Hematopoietic multipotent progenitor cell treated with erythropoietin and hydrocortisone succinate and interleukin-3 and kit ligand, for 4 days (in vitro differentiated cells): ENCODE data around the gene CAPN3.

Experiments
- DNase-seq: peaks from one replicate; pipeline ENCODE4 v3.0.0-alpha.2; 2015

Gene CAPN3

GRCh38 chr15:42457445-42458442 lies 98.4 kb downstream of the CAPN3 start:
- no peak for DNase-seq

- no peak for DNase-seq
These were observed 102.0 kb downstream of the CAPN3 start for GRCh38 chr15:42461261-42461660.
